HG03175 (cell line): ENCODE results near the gene ADAMTSL5.
"Not testable (repeated sequence)": the region's sequence is repeated elsewhere in the genome, so short reads cannot be mapped to it uniquely, and the experiment has no call there.

Experiments used
- ATAC-seq: cut with Tn5 transposase; IDR thresholded peaks from one replicate; pipeline ENCODE4 v1.9.1; 2021; ENCODE audit warnings: mild to moderate bottlenecking, moderate library complexity; ENCODE audit not compliant: unreplicated experiment

Gene ADAMTSL5

GRCh38 chr19:1531587-1531986, 18.8 kb upstream of the ADAMTSL5 start:
- ATAC-seq: no peak

GRCh38 chr19:1530856-1531255, 18.0 kb upstream of the ADAMTSL5 start:
- not testable (repeated sequence) for ATAC-seq

GRCh38 chr19:1529430-1529816, 16.6 kb upstream of the ADAMTSL5 start:
- no peak for ATAC-seq

- ATAC-seq: no peak
These were observed 16.0 kb upstream of the ADAMTSL5 start for GRCh38 chr19:1528596-1529429.

- no peak for ATAC-seq
These were observed 15.0 kb upstream of the ADAMTSL5 start for GRCh38 chr19:1527650-1528309.

GRCh38 chr19:1526979-1527649, 14.3 kb upstream of the ADAMTSL5 start:
- ATAC-seq: no peak

- no peak for ATAC-seq
These were observed 13.4 kb upstream of the ADAMTSL5 start for GRCh38 chr19:1526066-1526778.

- no peak for ATAC-seq
These were observed 12.5 kb upstream of the ADAMTSL5 start for GRCh38 chr19:1525343-1525742.

GRCh38 chr19:1524972-1525325, 12.1 kb upstream of the ADAMTSL5 start:
- ATAC-seq: no peak

GRCh38 chr19:1524287-1524971, 11.6 kb upstream of the ADAMTSL5 start:
- no peak for ATAC-seq

- no peak for ATAC-seq
These were observed 10.8 kb upstream of the ADAMTSL5 start, which contains the start of gene PLK5 for GRCh38 chr19:1523412-1524286. Gene PLK5 (plus strand): TSS chr19:1524077. CDS start chr19:1526997, 2,920 bp downstream.

- no peak for ATAC-seq
These were observed 10.0 kb upstream of the ADAMTSL5 start for GRCh38 chr19:1522838-1523237.

GRCh38 chr19:1522061-1522460, 9.2 kb upstream of the ADAMTSL5 start:
- no peak for ATAC-seq

GRCh38 chr19:1521636-1522035, 8.8 kb upstream of the ADAMTSL5 start:
- no peak for ATAC-seq

GRCh38 chr19:1520203-1520780, 7.5 kb upstream of the ADAMTSL5 start:
- ATAC-seq: no peak

- not testable (repeated sequence) for ATAC-seq
These were observed 7.0 kb upstream of the ADAMTSL5 start for GRCh38 chr19:1519802-1520201.

GRCh38 chr19:1518471-1518870, 5.7 kb upstream of the ADAMTSL5 start:
- no peak for ATAC-seq

GRCh38 chr19:1516395-1516753, 3.6 kb upstream of the ADAMTSL5 start:
- no peak for ATAC-seq

GRCh38 chr19:1514986-1515721, 2.3 kb upstream of the ADAMTSL5 start:
- ATAC-seq: no peak
